ENCODE results near the gene SLFN11.
"Not testable (repeated sequence)": the region's sequence is repeated elsewhere in the genome, so short reads cannot be mapped to it uniquely, and the experiment has no call there.

SLFN11 gene, protein sequence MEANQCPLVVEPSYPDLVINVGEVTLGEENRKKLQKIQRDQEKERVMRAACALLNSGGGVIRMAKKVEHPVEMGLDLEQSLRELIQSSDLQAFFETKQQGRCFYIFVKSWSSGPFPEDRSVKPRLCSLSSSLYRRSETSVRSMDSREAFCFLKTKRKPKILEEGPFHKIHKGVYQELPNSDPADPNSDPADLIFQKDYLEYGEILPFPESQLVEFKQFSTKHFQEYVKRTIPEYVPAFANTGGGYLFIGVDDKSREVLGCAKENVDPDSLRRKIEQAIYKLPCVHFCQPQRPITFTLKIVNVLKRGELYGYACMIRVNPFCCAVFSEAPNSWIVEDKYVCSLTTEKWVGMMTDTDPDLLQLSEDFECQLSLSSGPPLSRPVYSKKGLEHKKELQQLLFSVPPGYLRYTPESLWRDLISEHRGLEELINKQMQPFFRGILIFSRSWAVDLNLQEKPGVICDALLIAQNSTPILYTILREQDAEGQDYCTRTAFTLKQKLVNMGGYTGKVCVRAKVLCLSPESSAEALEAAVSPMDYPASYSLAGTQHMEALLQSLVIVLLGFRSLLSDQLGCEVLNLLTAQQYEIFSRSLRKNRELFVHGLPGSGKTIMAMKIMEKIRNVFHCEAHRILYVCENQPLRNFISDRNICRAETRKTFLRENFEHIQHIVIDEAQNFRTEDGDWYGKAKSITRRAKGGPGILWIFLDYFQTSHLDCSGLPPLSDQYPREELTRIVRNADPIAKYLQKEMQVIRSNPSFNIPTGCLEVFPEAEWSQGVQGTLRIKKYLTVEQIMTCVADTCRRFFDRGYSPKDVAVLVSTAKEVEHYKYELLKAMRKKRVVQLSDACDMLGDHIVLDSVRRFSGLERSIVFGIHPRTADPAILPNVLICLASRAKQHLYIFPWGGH

DNA sequence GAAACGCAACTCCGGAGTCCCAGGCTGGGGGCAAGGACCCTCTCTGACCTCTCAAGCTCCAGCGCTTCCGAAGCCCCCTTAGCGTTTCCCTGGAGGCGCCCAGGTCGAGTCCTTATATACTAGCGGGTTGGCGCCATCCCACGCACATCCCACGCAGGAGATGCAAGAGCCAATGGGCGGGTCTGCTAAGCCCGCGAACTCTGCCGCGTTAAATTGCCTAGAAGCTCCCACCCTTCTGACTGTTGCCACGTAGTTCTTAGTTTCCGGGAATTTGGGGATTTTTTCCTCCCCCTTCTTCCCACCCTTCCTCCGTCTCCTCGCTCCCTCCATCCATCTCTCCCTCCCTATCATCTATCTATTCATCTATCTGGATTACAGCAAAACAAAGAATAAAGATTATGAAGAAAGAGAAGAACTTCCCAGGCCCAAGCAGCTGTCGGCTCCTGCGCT lies at the start of gene SLFN11:
TSS of gene SLFN11 (minus strand) at position 88 of the 450 bp plus-strand sequence. CDS start 9,814 bp downstream, outside the sequence.
- peak within 1 kb of the TSS; percentile 97 for H3K27ac ChIP-seq (ENCODE audit: low read depth, low read length)
- no peaks in the 10 kb centered on the region for H3K36me3 ChIP-seq (ENCODE audit: control insufficient read depth, insufficient read depth, low read length)
- no peaks in the 10 kb centered on the region for H3K27me3 ChIP-seq (ENCODE audit: control insufficient read depth, insufficient read depth, low read length)
- H3K4me1 ChIP-seq (ENCODE audit: control insufficient read depth, insufficient read depth, low read length), result peaks cover 5% of the 10 kb centered on the region
- peak within 1 kb of the TSS; percentile 71 for H3K4me3 ChIP-seq (ENCODE audit: low read length)
- peak within 1 kb of the TSS; percentile 76 for H3K9ac ChIP-seq (ENCODE audit: low read length)

DNA sequence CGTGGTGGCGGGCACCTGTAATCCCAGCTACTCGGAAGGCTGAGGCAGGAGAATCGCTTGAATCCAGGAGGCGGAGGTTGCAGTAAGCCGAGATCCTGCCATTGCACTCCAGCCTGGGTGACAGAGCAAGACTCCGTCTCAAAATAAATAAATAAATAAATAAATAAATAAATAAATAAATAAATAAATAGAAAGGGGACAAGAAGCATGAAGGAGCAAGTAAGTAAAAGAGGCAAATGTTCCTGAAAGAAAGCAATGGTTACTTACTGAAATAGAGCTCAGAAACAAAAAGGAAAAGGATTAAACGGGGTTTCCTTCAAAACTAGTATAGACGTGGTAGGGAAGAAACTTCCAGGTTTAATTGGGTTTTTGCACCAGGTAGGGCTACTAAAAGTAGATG lies 47.6 kb upstream of the SLFN11 start:
- H3K27ac ChIP-seq (ENCODE audit: low read depth, low read length), result not testable (repeated sequence)

DNA sequence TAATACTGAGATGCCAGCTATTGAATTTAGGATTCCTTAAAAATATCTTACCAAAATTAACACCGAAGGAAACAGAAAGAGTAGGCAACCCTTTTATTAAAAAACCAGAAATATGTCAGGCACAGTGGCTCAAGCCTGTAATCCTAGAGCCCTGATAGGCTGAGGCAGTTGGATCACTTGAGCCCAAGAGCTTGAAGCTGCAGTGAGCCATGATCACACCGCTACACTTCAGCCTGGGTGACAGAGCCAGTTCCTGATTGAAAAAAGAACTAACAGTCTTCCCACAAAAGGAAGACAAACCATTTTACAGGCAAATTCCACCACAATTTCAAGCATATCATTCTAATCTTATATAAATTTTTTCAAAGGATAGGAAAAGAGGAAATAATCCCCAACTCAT lies 43.2 kb upstream of the SLFN11 start:
- Histone ChIP-seq H3K27ac (ENCODE audit: low read depth, low read length) (no peak overlapping the region), H3K4me1 (ENCODE audit: control insufficient read depth, insufficient read depth, low read length) (no peaks in the 10 kb centered on the region), H3K4me3 (ENCODE audit: low read length) (no peak overlapping the region), H3K9ac (ENCODE audit: low read length) (no peak overlapping the region), H3K27me3 (ENCODE audit: control insufficient read depth, insufficient read depth, low read length) (no peaks in the 10 kb centered on the region), H3K36me3 (ENCODE audit: control insufficient read depth, insufficient read depth, low read length) (no peaks in the 10 kb centered on the region)

More for the DNA sequence above, 47.6 kb upstream of the SLFN11 start:
- H3K4me3 ChIP-seq (ENCODE audit: low read length); H3K9ac ChIP-seq (ENCODE audit: low read length); H3K4me1 ChIP-seq (ENCODE audit: control insufficient read depth, insufficient read depth, low read length); H3K27me3 ChIP-seq (ENCODE audit: control insufficient read depth, insufficient read depth, low read length); H3K36me3 ChIP-seq (ENCODE audit: control insufficient read depth, insufficient read depth, low read length): not testable (repeated sequence)

DNA sequence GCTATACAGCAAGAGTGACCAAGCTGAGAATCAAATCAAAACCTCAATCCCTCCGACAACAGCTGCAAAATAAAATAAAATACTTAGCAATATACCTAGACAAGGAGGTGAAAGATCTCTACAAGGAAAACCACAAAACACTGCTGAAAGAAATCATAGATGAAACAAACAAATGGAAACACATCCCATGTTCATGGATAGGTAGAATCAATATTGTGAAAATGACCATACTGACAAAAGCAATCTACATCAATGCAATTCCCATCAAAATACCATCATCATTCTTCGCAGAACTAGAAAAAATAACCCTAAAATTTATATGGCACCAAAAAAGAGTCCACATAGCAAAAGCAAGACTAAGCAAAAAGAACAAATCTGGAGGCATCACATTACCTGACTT lies 41.3 kb upstream of the SLFN11 start:
- not testable (repeated sequence) for H3K36me3 ChIP-seq (ENCODE audit: control insufficient read depth, insufficient read depth, low read length); H3K27ac ChIP-seq (ENCODE audit: low read depth, low read length); H3K4me3 ChIP-seq (ENCODE audit: low read length); H3K4me1 ChIP-seq (ENCODE audit: control insufficient read depth, insufficient read depth, low read length); H3K9ac ChIP-seq (ENCODE audit: low read length); H3K27me3 ChIP-seq (ENCODE audit: control insufficient read depth, insufficient read depth, low read length)

DNA sequence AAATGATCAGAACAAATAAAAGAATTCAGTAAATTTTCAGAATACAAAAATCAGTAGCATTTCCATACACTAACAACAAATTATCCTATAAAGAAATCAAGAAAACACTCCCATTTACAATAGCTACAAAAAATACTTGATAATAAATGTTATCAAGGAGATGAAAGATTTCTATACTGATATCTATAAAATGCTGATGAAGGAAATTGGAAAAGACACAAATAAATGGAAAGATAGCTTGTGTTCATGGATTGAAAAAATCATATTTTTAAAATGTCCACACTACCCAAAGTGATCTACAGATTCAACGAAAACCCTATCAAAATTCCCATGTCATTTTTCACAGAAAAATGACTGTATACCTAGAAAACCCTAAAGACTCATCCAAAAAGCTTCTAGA lies 40.8 kb upstream of the SLFN11 start:
- H3K9ac ChIP-seq (ENCODE audit: low read length), result no peak overlapping the region
- no peaks in the 10 kb centered on the region for H3K36me3 ChIP-seq (ENCODE audit: control insufficient read depth, insufficient read depth, low read length)
- H3K27me3 ChIP-seq (ENCODE audit: control insufficient read depth, insufficient read depth, low read length), result no peaks in the 10 kb centered on the region
- H3K4me1 ChIP-seq (ENCODE audit: control insufficient read depth, insufficient read depth, low read length), result no peaks in the 10 kb centered on the region
- H3K27ac ChIP-seq (ENCODE audit: low read depth, low read length), result no peak overlapping the region
- H3K4me3 ChIP-seq (ENCODE audit: low read length), result no peak overlapping the region

DNA sequence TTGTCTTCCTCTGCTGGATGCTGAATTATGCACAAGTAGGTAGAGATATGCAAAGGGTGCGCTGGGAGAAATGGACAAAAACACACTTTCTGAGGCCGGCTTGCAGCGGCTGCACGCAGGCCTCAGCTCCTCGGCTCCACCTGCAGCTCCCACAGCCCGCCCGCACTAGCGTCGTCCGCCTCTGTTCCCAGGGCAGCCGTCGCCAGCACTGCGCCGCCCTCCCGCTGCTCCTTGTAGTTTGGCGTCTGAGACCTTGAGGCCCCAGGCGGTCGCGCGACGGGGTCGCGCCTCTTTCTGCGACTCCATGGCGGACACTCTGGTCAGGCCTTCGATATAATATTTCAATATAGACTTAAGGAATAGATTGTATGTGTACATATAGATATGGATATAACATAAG lies 34.1 kb upstream of the SLFN11 start:
- Histone ChIP-seq H3K27me3 (ENCODE audit: control insufficient read depth, insufficient read depth, low read length) (no peaks in the 10 kb centered on the region), H3K4me3 (ENCODE audit: low read length) (no peak overlapping the region), H3K36me3 (ENCODE audit: control insufficient read depth, insufficient read depth, low read length) (no peaks in the 10 kb centered on the region), H3K27ac (ENCODE audit: low read depth, low read length) (no peak overlapping the region), H3K4me1 (ENCODE audit: control insufficient read depth, insufficient read depth, low read length) (no peaks in the 10 kb centered on the region), H3K9ac (ENCODE audit: low read length) (no peak overlapping the region)

DNA sequence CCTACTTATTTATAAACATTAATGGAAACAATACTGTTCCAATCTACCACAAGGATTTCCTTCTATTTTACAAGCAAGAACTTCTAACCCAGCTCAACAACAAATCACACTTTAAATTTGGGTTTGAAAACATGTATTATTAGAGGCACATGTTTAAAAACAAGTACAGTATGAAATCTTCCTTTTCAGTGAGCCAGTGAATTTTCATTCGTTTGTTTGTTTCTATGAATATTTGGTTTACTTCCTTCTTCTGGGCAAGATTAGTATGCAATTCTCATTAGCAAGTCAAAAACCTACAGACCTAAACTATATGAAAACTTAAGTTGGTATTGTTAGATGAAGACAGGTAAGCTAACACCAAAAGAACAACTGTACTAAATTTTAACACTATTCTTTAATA lies 33.1 kb upstream of the SLFN11 start:
- no peak overlapping the region for H3K4me3 ChIP-seq (ENCODE audit: low read length)
- H3K27me3 ChIP-seq (ENCODE audit: control insufficient read depth, insufficient read depth, low read length), result no peaks in the 10 kb centered on the region
- H3K27ac ChIP-seq (ENCODE audit: low read depth, low read length), result no peak overlapping the region
- H3K4me1 ChIP-seq (ENCODE audit: control insufficient read depth, insufficient read depth, low read length), result no peaks in the 10 kb centered on the region
- no peaks in the 10 kb centered on the region for H3K36me3 ChIP-seq (ENCODE audit: control insufficient read depth, insufficient read depth, low read length)
- H3K9ac ChIP-seq (ENCODE audit: low read length), result no peak overlapping the region

DNA sequence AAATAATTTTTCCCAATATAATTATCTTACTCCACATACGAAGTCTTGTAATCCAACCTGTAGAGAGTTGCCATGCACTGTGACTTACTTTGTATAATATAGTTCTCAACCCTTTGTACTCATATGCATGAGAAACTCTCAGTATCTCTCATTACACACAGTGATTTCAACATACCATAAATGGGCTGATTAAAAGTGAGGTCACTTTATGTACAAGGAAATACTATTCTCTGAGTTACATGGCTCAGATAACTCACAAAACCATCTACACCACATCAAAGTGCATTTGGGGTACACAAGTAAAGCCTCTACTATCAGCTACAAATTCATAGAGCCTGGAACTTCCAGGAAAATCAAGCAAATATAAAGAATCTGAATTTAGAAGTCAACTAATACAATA lies 30.9 kb upstream of the SLFN11 start:
- Histone ChIP-seq H3K4me3 (ENCODE audit: low read length) (no peak overlapping the region), H3K27ac (ENCODE audit: low read depth, low read length) (no peak overlapping the region), H3K27me3 (ENCODE audit: control insufficient read depth, insufficient read depth, low read length) (no peaks in the 10 kb centered on the region), H3K9ac (ENCODE audit: low read length) (no peak overlapping the region), H3K36me3 (ENCODE audit: control insufficient read depth, insufficient read depth, low read length) (no peaks in the 10 kb centered on the region), H3K4me1 (ENCODE audit: control insufficient read depth, insufficient read depth, low read length) (no peaks in the 10 kb centered on the region)

DNA sequence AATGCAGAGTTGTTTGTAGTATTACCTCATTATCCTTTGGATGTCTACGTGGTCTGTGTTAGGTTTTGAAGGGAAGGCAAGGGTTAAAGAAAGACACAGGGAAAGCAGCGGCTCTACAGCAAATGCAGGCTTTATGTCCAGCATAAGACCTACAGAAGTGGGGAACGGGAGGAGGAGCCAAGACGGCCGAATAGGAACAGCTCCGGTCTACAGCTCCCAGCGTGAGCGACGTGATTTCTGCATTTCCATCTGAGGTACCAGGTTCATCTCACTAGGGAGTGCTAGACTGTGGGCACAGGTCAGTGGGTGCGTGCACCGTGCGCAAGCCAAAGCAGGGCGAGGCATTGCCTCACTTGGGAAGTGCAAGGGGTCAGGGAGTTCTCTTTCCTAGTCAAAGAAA lies 20.4 kb upstream of the SLFN11 start:
- H3K9ac ChIP-seq (ENCODE audit: low read length); H3K4me3 ChIP-seq (ENCODE audit: low read length); H3K4me1 ChIP-seq (ENCODE audit: control insufficient read depth, insufficient read depth, low read length); H3K36me3 ChIP-seq (ENCODE audit: control insufficient read depth, insufficient read depth, low read length); H3K27me3 ChIP-seq (ENCODE audit: control insufficient read depth, insufficient read depth, low read length); H3K27ac ChIP-seq (ENCODE audit: low read depth, low read length): not testable (repeated sequence)

DNA sequence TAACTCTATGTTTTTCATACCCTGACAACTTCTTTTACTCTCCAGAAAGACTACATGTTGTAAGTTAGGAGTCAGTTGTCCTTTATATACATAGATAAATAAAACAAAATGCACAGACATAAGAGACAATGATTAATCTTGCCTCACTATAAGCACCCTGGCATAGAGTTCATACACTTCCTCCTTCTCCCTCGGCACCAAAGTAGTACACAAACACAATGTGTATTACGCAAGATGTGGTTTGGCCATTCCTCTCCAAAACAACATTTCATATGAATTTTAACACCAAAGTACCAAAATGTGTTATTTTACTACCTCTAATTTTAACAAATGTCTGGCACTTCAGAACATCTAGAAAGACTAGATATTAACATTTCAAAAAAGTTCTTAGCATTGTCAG lies 17.2 kb upstream of the SLFN11 start:
- Histone ChIP-seq H3K4me3 (ENCODE audit: low read length) (no peak overlapping the region), H3K27me3 (ENCODE audit: control insufficient read depth, insufficient read depth, low read length) (no peaks in the 10 kb centered on the region)

DNA sequence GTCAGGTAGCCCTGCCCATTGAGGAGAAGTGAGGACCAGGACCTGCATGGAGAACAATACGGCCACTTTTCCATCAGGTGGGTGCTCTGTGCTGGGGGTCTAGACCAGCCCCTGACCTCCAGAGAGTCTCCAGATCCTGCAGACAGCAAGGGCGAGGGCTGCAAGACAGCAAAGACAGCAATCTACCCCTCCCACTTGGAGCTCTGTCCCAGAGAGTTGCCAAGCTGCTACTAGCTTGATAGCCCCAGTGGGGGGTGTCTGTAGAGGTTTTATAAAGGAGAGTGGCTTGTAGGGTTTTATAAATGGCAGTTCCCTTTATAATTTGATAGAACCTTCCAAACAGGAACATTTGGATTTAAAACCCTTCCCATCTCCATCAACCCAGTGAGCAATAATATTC lies 16.7 kb upstream of the SLFN11 start:
- no peaks in the 10 kb centered on the region for H3K36me3 ChIP-seq (ENCODE audit: control insufficient read depth, insufficient read depth, low read length)
- H3K4me3 ChIP-seq (ENCODE audit: low read length), result no peak overlapping the region
- H3K27ac ChIP-seq (ENCODE audit: low read depth, low read length), result no peak overlapping the region
- no peaks in the 10 kb centered on the region for H3K27me3 ChIP-seq (ENCODE audit: control insufficient read depth, insufficient read depth, low read length)
- no peaks in the 10 kb centered on the region for H3K4me1 ChIP-seq (ENCODE audit: control insufficient read depth, insufficient read depth, low read length)
- no peak overlapping the region for H3K9ac ChIP-seq (ENCODE audit: low read length)

More for the DNA sequence above, 17.2 kb upstream of the SLFN11 start:
- Histone ChIP-seq H3K36me3 (ENCODE audit: control insufficient read depth, insufficient read depth, low read length) (no peaks in the 10 kb centered on the region), H3K27ac (ENCODE audit: low read depth, low read length) (no peak overlapping the region), H3K4me1 (ENCODE audit: control insufficient read depth, insufficient read depth, low read length) (no peaks in the 10 kb centered on the region), H3K9ac (ENCODE audit: low read length) (no peak overlapping the region)

DNA sequence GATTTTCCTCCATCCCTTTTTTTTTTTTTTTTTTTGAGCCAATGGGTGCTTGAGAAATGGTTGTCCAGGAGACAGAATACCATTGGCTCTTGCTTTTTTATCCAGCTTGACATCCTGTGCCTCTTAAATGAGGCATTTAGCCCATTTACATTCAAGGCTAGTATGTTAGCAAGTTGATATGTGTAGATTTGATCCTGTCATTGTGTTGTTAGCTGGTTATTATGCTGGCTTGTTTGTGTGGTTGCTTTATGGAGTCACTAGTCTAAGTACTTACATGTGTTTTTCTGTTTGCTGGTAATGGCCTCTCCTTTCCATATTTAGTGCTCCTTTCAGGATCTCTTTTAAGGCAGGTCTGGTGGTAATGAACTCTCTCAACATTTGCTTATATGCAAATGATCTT lies 14.1 kb upstream of the SLFN11 start:
- Histone ChIP-seq H3K36me3 (ENCODE audit: control insufficient read depth, insufficient read depth, low read length) (no peaks in the 10 kb centered on the region), H3K4me3 (ENCODE audit: low read length) (no peak overlapping the region), H3K27me3 (ENCODE audit: control insufficient read depth, insufficient read depth, low read length) (no peaks in the 10 kb centered on the region), H3K27ac (ENCODE audit: low read depth, low read length) (no peak overlapping the region), H3K9ac (ENCODE audit: low read length) (no peak overlapping the region), H3K4me1 (ENCODE audit: control insufficient read depth, insufficient read depth, low read length) (no peaks in the 10 kb centered on the region)

Measured in rectal smooth muscle tissue (tissue), 1 donor.